A549 (cell line): ENCODE results near the gene NUDT5. TPM values are rescaled to one million over a fixed set of nuclear protein-coding genes. Genes with fewer than 3 reads are reported as not detected.

Experiments used
- ATAC-seq, 2 experiments: fragments of 200-7000 bp in 1 of 2; fragments of >200 bp in 1 of 2; cut with Nextera tagmentation in 1 of 2; cut with Tn5 transposase in 1 of 2; 3 replicates each; pipeline versions ENCODE4 v1.8.0 to v1.9.1; 2018 to 2020; ENCODE audit warnings: mild to moderate bottlenecking in 1 of 2, moderate library complexity in 1 of 2
- CTCF ChIA-PET: fragments of 300-600 bp; sonication (Branson Sonifier 250); formaldehyde crosslinking; extraction: SDS; loops from one replicate; lab custom pipeline; 2021; ENCODE audit warnings: antibody characterized with exemption, inconsistent platforms; lab: Yijun Ruan, JAX
- POLR2A ChIA-PET: fragments of 350-600 bp; formaldehyde crosslinking; extraction: SDS; loops from one replicate; lab custom pipeline; 2021; ENCODE audit warnings: antibody characterized with exemption, inconsistent platforms; lab: Yijun Ruan, JAX
- DNase-seq, 2 experiments: peaks; one replicate each; pipeline versions ENCODE4 v3.0.0 to v3.0.0-alpha.2; 2011 to 2016; ENCODE audit warnings: low read depth in 1 of 2, low spot score in 1 of 2
- FAIRE-seq: peaks from 2 replicates; lab custom pipeline; 2011; peaks lifted over from hg19 to GRCh38; lab: Jason Lieb, UNC
- H3K27ac ChIP-seq, 2 experiments: fragments of >200 bp; sonication (Bioruptor Twin); formaldehyde crosslinking; 3 replicates each; pipeline ENCODE4 v1.5.1; 2016 to 2017
- H3K4me1 ChIP-seq: fragments of >200 bp; sonication (Bioruptor Twin); formaldehyde crosslinking; 3 replicates; pipeline ENCODE4 v1.6.1; 2016
- H3K4me2 ChIP-seq: fragments of >200 bp; sonication (Bioruptor Twin); formaldehyde crosslinking; 3 replicates; pipeline ENCODE4 v1.6.1; 2016
- H3K4me3 ChIP-seq: fragments of >200 bp; sonication (Bioruptor Twin); formaldehyde crosslinking; 3 replicates; pipeline ENCODE4 v1.5.1; 2016
- H3K9me3 ChIP-seq: fragments of >200 bp; sonication (Bioruptor Twin); formaldehyde crosslinking; 3 replicates; pipeline ENCODE4 v1.6.1; 2016
- CEBPB ChIP-seq, 2 experiments: fragments of >200 bp in 1 of 2; sonication (Bioruptor Twin) in 1 of 2; formaldehyde crosslinking in 1 of 2; IDR thresholded peaks; 2 replicates each; pipeline ENCODE4 v1.6.1; 2012 to 2016
- CHD2 ChIP-seq: fragments of 150-350 bp; IDR thresholded peaks from 2 replicates; pipeline ENCODE4 v1.6.1; 2014; ENCODE audit warnings: low read length; ENCODE audit not compliant: partially characterized antibody
- CHD4 ChIP-seq: fragments of 200-600 bp; sonication (generic); IDR thresholded peaks from 2 replicates; pipeline ENCODE4 v1.6.1; 2016; ENCODE audit warnings: antibody characterized with exemption, mild to moderate bottlenecking, borderline replicate concordance
- E2F6 ChIP-seq: IDR thresholded peaks from 2 replicates; pipeline ENCODE4 v1.6.1; 2012; ENCODE audit warnings: low read depth, borderline replicate concordance
- EHMT2 ChIP-seq: fragments of 200-600 bp; sonication (generic); IDR thresholded peaks from 2 replicates; pipeline ENCODE4 v1.6.1; 2016; ENCODE audit warnings: antibody characterized with exemption, low read depth, mild to moderate bottlenecking, moderate library complexity
- ESRRA ChIP-seq: fragments of 150-350 bp; IDR thresholded peaks from 2 replicates; pipeline ENCODE4 v1.6.1; 2014; ENCODE audit warnings: mild to moderate bottlenecking, low read length, borderline replicate concordance
- GATA3 ChIP-seq: IDR thresholded peaks from 2 replicates; pipeline ENCODE4 v1.6.1; 2012; ENCODE audit warnings: borderline replicate concordance
- HDAC2 ChIP-seq: fragments of 200-600 bp; sonication (generic); IDR thresholded peaks from 2 replicates; pipeline ENCODE4 v1.6.1; 2016
- HOXA7 ChIP-seq: fragments of 250-450 bp; sonication (Bioruptor Pico); IDR thresholded peaks from 2 replicates; pipeline ENCODE4 v1.5.0; 2020; ENCODE audit warnings: mild to moderate bottlenecking, moderate library complexity
- HOXB5 ChIP-seq: fragments of 250-450 bp; sonication (Bioruptor Pico); IDR thresholded peaks from 2 replicates; pipeline ENCODE4 v1.5.0; 2020; ENCODE audit warnings: mild to moderate bottlenecking, moderate library complexity
- JUN ChIP-seq, 2 experiments: fragments of >200 bp; sonication (Bioruptor Twin); formaldehyde crosslinking; IDR thresholded peaks; 2 replicates in 1 of 2; 3 replicates in 1 of 2; pipeline ENCODE4 v1.6.1; 2016 to 2017
- KDM1A ChIP-seq: fragments of 200-600 bp; sonication (generic); IDR thresholded peaks from 2 replicates; pipeline ENCODE4 v1.6.1; 2016; ENCODE audit warnings: low read depth, mild to moderate bottlenecking
- KDM5A ChIP-seq: fragments of 200-600 bp; sonication (generic); IDR thresholded peaks from 2 replicates; pipeline ENCODE4 v1.6.1; 2016; ENCODE audit warnings: antibody characterized with exemption, mild to moderate bottlenecking
- MAFK ChIP-seq: fragments of 450-650 bp; IDR thresholded peaks from 2 replicates; pipeline ENCODE4 v1.6.1; 2014; ENCODE audit not compliant: partially characterized antibody
- NPAS2 ChIP-seq: fragments of 250-450 bp; sonication (Bioruptor Pico); IDR thresholded peaks from 2 replicates; pipeline ENCODE4 v1.8.0; 2022; ENCODE audit warnings: mild to moderate bottlenecking, moderate library complexity, borderline replicate concordance
- NR3C1 ChIP-seq: fragments of >200 bp; sonication (Bioruptor Twin); formaldehyde crosslinking; IDR thresholded peaks from 3 replicates; pipeline ENCODE4 v1.6.1; 2017
- PBX3 ChIP-seq: IDR thresholded peaks from 2 replicates; pipeline ENCODE4 v1.6.1; 2012
- PHF8 ChIP-seq: fragments of 200-600 bp; sonication (generic); IDR thresholded peaks from 2 replicates; pipeline ENCODE4 v1.6.1; 2016; ENCODE audit warnings: low read depth, mild to moderate bottlenecking, antibody characterized with exemption, moderate library complexity, borderline replicate concordance
- POLR2A ChIP-seq: IDR thresholded peaks from 2 replicates; pipeline ENCODE4 v1.6.1; 2012; ENCODE audit warnings: mild to moderate bottlenecking, low read length
- RAD21 ChIP-seq, 2 experiments: fragments of >200 bp in 1 of 2; sonication (Bioruptor Twin) in 1 of 2; formaldehyde crosslinking in 1 of 2; IDR thresholded peaks in 1 of 2; conservative IDR thresholded peaks in 1 of 2; 2 replicates in 1 of 2; 3 replicates in 1 of 2; pipeline ENCODE4 v1.6.1; 2012 to 2018; ENCODE audit warnings: inconsistent platforms in 1 of 2
- RARB ChIP-seq: fragments of 250-450 bp; sonication (Bioruptor Pico); IDR thresholded peaks from 2 replicates; pipeline ENCODE4 v1.8.0; 2021; ENCODE audit warnings: mild to moderate bottlenecking, moderate library complexity
- RFX5 ChIP-seq: fragments of 450-650 bp; IDR thresholded peaks from 2 replicates; pipeline ENCODE4 v1.7.1; 2014; ENCODE audit warnings: antibody characterized with exemption, mild to moderate bottlenecking, moderate library complexity
- SMC3 ChIP-seq: fragments of >200 bp; sonication (Bioruptor Twin); formaldehyde crosslinking; IDR thresholded peaks from 3 replicates; pipeline ENCODE4 v1.6.1; 2018; ENCODE audit warnings: inconsistent platforms
- TP53 ChIP-seq: fragments of 250-450 bp; sonication (Bioruptor Pico); IDR thresholded peaks from 2 replicates; pipeline ENCODE4 v1.5.0; 2021; ENCODE audit warnings: mild to moderate bottlenecking, moderate library complexity
- WGBS: methylation state at CpG from one replicate; pipeline ENCODE4 v1.1.6; 2017; ENCODE audit errors: missing lambda C conversion rate; 5-methylcytosine and 5-hydroxymethylcytosine counted together
- polyA minus RNA-seq: library from RNA; depleted of rRNA, polyadenylated mRNA; stranded (reverse); fragments of >200 nt; gene quantifications from 2 replicates; pipeline ENCODE4 v1.2.3, GENCODE V29; 2011; rRNA and poly(A)+ RNA removed
- polyA plus RNA-seq, 4 experiments: library from polyadenylated mRNA; depleted of rRNA in 3 of 4; stranded (reverse); fragments of >200 nt; fragmentation: RNase III in 1 of 4; extraction: RNeasy Plus Mini Kit Qiagen cat#74134 plus additional on column Dnase treatment in 1 of 4; gene quantifications; 2 replicates in 3 of 4; 3 replicates in 1 of 4; pipeline ENCODE4 v1.2.3, GENCODE V29; 2011 to 2017
- TF ChIP-seq, protein P1 (sequence below): fragments of 450-650 bp; IDR thresholded peaks from 2 replicates; pipeline ENCODE4 v1.6.1; 2014; ENCODE audit warnings: antibody characterized with exemption
- TF ChIP-seq, protein P2 (sequence below): fragments of >200 bp; sonication (Bioruptor Twin); formaldehyde crosslinking; IDR thresholded peaks from 3 replicates; pipeline ENCODE4 v1.6.1; 2016
- TF ChIP-seq, protein P3 (sequence below): fragments of 250-450 bp; sonication (Bioruptor Pico); IDR thresholded peaks from 2 replicates; pipeline ENCODE4 v1.5.0; 2021; ENCODE audit warnings: mild to moderate bottlenecking, moderate library complexity, borderline replicate concordance
- TF ChIP-seq, protein P4 (sequence below): fragments of 250-450 bp; sonication (Bioruptor Pico); IDR thresholded peaks from 2 replicates; pipeline ENCODE4 v1.5.0; 2020; ENCODE audit warnings: low read depth, mild to moderate bottlenecking, moderate library complexity
- TF ChIP-seq, protein P5 (sequence below): IDR thresholded peaks from 2 replicates; pipeline ENCODE4 v1.6.1; 2012

Gene NUDT5
- polyA plus RNA-seq (2011; rRNA removed), result 146 and 158 TPM in 2 replicates
- polyA plus RNA-seq (2012; cell fraction: cytosol; rRNA removed), result 103 and 114 TPM in 2 replicates
- polyA plus RNA-seq (2012; cell fraction: nucleus; rRNA removed), result 44.3 and 81.7 TPM in 2 replicates
- 190 to 213 TPM (median 191 TPM) in 3 replicates for polyA plus RNA-seq (2017; fragmentation: RNase III; extraction: RNeasy Plus Mini Kit Qiagen cat#74134 plus additional on column Dnase treatment)
- polyA minus RNA-seq, result 53.0 and 54.0 TPM in 2 replicates

GRCh38 chr10:12195603-12196506 lies at the start of gene NUDT5, which contains the start of gene CDC123:
TSS of gene NUDT5 (minus strand) at chr10:12195891. CDS start at chr10:12186291, 9,600 bp downstream.
TSS of gene CDC123 (plus strand) at chr10:12196188. CDS start at chr10:12196246, 58 bp downstream.
- H3K4me3 ChIP-seq, result peak within 1 kb of the TSS; percentile 77
- peak within 1 kb of the TSS; percentile 84 for H3K4me2 ChIP-seq
- DNase-seq (peak; percentile 91 to 93), ATAC-seq (peak; percentile 97 to 98), FAIRE-seq (no peak)
- peaks cover 29% of the 10 kb centered on the region for H3K4me1 ChIP-seq
- CTCF ChIA-PET, result interaction anchor here (0.8 to 2.2 kb wide), 6 partner anchors 19 to 904 kb away, joined by 3 to 14 read pairs (median 3); partner anchors contain the start of gene OPTN
- no peaks in the 10 kb centered on the region for H3K9me3 ChIP-seq
- H3K27ac ChIP-seq, result peak within 1 kb of the TSS; percentile 87 to 94
- POLR2A ChIA-PET, result interaction anchor here (0.6 to 1.3 kb wide), 8 partner anchors 10 to 840 kb away, joined by 3 to 5 read pairs (median 4); no protein-coding TSS in a partner anchor
- 1% methylated on average over 62 of the region's 62 CpGs for WGBS
- TF ChIP-seq NR3C1, result no peak
- TF ChIP-seq JUN (IDR thresholded peaks at IDR 0.05), result peak; percentile 84 to 91
- no peak; a peak in 1 of 5 replicates for TF ChIP-seq RAD21 (conservative IDR thresholded peaks at IDR 0.05 in 1 of 2, IDR thresholded peaks at IDR 0.05 in 1 of 2)
- no peak for TF ChIP-seq KDM1A
- TF ChIP-seq ESRRA, result no peak
- no peak for TF ChIP-seq SMC3
- no peak for TF ChIP-seq HDAC2
- peak; percentile 80 for TF ChIP-seq POLR2A
- TF ChIP-seq CEBPB (IDR thresholded peaks at IDR 0.05), result peak in 1 of 2 experiments; percentile 17; a peak in 1 of 4 replicates
- TF ChIP-seq CHD2, result peak; percentile 84
- TF ChIP-seq CHD4, result peak; percentile 93; the same call in 1 of the 2 replicates
- TF ChIP-seq RARB (CRISPR knock-in tag), result 0 out of 2 replicates have a peak, but pooled peaks have one; percentile 44
- TF ChIP-seq, protein P1, sequence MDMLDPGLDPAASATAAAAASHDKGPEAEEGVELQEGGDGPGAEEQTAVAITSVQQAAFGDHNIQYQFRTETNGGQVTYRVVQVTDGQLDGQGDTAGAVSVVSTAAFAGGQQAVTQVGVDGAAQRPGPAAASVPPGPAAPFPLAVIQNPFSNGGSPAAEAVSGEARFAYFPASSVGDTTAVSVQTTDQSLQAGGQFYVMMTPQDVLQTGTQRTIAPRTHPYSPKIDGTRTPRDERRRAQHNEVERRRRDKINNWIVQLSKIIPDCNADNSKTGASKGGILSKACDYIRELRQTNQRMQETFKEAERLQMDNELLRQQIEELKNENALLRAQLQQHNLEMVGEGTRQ, result 0 out of 2 replicates have a peak, but pooled peaks have one; percentile 11
- TF ChIP-seq EHMT2, result no peak
- TF ChIP-seq RFX5, result no peak; the same call in 1 of the 2 replicates
- TF ChIP-seq TP53 (CRISPR knock-in tag), result peak; percentile 27; the same call in 1 of the 2 replicates
- TF ChIP-seq PBX3, result peak; percentile 49; the same call in 1 of the 2 replicates
- TF ChIP-seq HOXB5, result no peak
- peak; percentile 90 for TF ChIP-seq KDM5A
- TF ChIP-seq, protein P2, sequence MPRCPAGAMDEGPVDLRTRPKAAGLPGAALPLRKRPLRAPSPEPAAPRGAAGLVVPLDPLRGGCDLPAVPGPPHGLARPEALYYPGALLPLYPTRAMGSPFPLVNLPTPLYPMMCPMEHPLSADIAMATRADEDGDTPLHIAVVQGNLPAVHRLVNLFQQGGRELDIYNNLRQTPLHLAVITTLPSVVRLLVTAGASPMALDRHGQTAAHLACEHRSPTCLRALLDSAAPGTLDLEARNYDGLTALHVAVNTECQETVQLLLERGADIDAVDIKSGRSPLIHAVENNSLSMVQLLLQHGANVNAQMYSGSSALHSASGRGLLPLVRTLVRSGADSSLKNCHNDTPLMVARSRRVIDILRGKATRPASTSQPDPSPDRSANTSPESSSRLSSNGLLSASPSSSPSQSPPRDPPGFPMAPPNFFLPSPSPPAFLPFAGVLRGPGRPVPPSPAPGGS, result peak; percentile 34; the same call in 1 of the 3 replicates
- TF ChIP-seq NPAS2 (CRISPR knock-in tag), result no peak
- TF ChIP-seq, protein P3, sequence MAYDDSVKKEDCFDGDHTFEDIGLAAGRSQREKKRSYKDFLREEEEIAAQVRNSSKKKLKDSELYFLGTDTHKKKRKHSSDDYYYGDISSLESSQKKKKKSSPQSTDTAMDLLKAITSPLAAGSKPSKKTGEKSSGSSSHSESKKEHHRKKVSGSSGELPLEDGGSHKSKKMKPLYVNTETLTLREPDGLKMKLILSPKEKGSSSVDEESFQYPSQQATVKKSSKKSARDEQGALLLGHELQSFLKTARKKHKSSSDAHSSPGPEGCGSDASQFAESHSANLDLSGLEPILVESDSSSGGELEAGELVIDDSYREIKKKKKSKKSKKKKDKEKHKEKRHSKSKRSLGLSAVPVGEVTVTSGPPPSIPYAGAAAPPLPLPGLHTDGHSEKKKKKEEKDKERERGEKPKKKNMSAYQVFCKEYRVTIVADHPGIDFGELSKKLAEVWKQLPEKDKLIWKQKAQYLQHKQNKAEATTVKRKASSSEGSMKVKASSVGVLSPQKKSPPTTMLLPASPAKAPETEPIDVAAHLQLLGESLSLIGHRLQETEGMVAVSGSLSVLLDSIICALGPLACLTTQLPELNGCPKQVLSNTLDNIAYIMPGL (CRISPR knock-in tag), result peak; percentile 71; the same call in 1 of the 2 replicates
- peak; percentile 37 for TF ChIP-seq GATA3
- TF ChIP-seq MAFK, result no peak
- TF ChIP-seq, protein P4, sequence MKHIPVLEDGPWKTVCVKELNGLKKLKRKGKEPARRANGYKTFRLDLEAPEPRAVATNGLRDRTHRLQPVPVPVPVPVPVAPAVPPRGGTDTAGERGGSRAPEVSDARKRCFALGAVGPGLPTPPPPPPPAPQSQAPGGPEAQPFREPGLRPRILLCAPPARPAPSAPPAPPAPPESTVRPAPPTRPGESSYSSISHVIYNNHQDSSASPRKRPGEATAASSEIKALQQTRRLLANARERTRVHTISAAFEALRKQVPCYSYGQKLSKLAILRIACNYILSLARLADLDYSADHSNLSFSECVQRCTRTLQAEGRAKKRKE (CRISPR knock-in tag), result 0 out of 2 replicates have a peak, but pooled peaks have one; percentile 11
- TF ChIP-seq PHF8, result peak; percentile 79; the same call in 1 of the 2 replicates
- no peak for TF ChIP-seq HOXA7 (CRISPR knock-in tag)
- TF ChIP-seq, protein P5, sequence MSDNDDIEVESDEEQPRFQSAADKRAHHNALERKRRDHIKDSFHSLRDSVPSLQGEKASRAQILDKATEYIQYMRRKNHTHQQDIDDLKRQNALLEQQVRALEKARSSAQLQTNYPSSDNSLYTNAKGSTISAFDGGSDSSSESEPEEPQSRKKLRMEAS, result peak; percentile 94
- peak; percentile 87 for TF ChIP-seq E2F6
